Stimulated activated CD8-positive, alpha-beta memory T cell treated with anti-CD3 and anti-CD28 coated beads, Interleukin-7, amount 100 ng/mL, for 1 hour (primary cell): ENCODE measurements around the gene MAN2A2.
"Not testable (repeated sequence)": the region's sequence is repeated elsewhere in the genome, so short reads cannot be mapped to it uniquely, and the experiment has no call there.

ENCODE experiments used
- DNase-seq, 2 donors: peaks; one replicate each; pipeline ENCODE4 v3.0.0-alpha.2; 2020; ENCODE audit warnings: low read depth in 2 of 2

Gene MAN2A2

DNA sequence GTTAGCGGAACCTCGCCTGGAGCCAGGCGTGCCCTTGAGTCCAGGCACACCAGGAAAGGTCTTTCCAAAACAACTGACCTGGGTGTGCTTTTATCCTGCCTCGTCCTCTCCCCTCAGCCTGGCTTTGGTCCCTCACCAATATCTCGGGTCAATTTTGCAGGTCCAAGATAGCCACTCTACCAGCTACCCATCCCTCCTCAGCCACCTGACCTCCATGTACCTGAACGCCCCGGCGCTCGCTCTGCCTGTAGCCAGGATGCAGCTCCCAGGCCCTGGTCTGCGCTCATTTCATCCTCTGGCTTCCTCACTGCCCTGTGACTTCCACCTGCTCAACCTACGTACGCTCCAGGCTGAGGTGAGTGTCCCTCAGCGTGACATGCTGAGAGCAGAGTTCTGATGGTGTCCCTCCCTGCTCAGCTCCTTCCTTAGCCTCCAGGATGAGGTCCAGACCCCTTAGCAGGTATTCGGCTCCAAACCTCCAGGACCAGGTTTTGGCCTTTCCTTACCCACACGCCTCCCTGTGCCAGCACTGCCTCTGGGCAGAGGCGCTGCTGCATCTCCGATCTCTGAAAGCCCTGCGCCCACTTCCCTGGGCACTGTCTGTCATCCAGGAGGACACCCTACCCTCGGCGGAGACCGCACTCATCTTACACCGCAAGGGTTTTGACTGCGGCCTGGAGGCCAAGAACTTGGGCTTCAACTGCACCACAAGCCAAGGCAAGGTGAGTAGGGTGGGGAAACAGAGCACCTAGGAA is 15.1 kb downstream of the MAN2A2 start:
- DNase-seq = no peak

DNA sequence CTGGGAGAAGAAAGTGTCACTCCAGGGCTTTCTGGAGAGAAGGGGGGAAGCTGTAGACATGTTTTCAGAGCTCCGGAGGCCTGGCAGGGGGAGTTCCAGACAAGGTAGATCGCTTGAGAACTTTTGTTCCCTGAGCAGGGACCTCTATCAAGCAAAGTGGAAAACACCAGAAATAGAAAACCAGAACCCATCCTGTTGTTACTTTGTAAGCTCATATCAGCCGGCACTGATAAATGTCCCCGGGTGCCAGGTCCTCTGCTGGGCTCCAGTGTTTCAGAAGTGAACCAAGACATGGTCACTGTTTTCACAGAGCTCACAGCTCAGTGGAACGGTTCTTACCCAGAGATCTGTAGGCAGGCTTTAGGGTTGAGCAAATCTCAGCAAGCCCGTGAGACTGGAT is 15.7 kb downstream of the MAN2A2 start:
- DNase-seq = no peak

DNA sequence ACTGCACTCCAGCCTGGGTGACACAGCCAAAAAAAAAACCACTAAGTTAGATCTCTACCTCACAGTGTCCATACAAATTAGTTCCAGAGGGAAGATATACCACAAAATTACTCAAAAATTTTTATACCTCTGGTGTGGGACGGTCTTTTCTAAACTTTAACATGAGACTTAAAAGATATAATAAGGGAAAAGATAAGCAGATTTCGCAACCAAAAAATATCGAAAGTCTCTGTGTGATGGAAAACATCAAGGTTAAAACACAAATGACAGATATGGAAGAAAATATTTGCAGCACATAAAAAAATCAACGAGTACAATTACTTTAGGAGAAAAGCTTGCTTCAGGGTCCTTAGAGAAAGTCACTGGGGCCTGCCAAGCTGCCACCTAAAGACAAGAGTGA is 18.8 kb downstream of the MAN2A2 start:
- DNase-seq = no peak

DNA sequence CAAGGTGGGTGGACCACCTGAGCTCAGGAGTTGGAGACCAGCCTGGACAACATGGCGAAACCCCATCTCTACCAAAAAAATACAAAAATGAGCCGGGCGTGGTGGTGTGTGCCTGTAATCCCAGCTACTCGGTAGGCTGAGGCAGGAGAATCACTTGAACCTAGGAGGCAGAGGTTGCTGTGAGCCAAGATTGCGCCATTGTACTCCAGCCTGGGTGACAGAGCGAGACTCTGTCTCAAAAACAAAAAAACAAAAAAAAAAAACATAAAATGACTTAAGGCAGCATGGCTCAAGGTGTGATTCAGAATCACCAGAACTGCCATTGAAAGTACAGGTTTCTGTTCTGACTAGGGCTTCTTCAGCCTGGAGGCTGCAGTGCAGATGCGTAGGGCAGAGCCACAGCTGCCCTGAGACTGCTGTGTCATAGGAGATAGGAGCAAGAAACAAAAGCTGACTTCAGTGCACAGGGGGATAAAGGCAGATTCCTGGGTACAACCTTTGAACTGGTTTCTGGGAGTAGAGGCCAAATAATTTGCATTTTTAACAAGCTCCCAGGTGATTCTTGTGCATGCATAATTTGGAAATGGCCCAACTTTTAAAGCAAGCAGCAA is 19.7 kb downstream of the MAN2A2 start:
- not testable (repeated sequence) for DNase-seq

DNA sequence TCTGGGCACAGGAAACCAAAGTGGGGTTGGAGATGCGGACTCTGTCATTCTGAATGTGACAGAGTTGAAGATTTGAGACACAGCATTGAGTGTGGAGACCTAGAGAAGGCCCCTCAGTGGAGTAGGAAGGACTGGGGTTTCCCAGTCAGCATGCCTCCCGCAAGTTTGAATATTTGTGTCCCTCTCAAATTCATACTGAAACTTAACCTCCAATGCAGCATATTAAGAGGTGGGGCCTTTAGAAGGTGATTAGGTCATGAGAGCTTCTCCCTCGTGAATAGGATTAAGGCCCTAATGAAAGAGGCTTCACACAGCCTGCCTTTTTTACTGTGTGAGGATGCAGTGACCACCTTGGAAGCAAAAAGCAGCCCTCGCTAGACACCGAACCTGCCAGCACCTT is 21.3 kb downstream of the MAN2A2 start:
- DNase-seq = no peak

DNA sequence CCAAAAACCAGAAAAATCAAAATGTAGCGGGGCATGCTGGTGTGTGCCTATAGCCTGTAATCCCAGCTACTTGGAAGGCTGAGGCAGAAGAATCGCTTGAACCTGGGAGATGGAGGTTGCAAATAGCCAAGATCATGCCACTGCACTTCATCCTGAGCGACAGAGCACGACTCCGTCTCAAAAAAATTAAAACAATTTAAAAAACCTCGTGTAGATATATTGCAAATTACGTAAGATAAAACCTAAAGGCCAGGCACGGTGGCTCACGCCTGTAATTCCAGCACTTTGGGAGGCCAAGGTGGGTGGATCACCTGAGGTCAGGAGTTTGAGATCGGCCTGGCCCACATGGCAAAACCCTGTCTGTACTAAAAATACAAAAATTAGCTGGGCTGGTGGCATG is 23.7 kb downstream of the MAN2A2 start:
- not testable (repeated sequence) for DNase-seq

DNA sequence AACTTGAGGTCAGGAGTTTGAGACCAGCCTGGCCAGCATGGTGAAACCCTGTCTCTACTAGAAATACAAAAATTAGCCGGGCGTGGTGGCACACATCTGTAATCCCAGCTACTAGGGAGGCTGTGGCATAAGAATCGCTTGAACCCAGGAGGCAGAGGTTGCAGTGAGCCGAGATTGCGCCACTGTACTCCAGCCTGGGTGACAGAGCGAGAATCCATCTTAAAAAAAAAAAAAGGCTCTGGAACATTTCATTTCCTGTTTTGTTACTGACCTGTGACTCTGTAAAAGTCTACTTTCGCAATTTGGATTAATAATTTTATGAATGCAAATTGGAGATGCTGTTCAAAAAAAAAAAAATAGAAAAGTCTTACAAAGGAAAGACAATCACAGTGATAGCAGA is 25.0 kb downstream of the MAN2A2 start:
- not testable (repeated sequence) for DNase-seq

DNA sequence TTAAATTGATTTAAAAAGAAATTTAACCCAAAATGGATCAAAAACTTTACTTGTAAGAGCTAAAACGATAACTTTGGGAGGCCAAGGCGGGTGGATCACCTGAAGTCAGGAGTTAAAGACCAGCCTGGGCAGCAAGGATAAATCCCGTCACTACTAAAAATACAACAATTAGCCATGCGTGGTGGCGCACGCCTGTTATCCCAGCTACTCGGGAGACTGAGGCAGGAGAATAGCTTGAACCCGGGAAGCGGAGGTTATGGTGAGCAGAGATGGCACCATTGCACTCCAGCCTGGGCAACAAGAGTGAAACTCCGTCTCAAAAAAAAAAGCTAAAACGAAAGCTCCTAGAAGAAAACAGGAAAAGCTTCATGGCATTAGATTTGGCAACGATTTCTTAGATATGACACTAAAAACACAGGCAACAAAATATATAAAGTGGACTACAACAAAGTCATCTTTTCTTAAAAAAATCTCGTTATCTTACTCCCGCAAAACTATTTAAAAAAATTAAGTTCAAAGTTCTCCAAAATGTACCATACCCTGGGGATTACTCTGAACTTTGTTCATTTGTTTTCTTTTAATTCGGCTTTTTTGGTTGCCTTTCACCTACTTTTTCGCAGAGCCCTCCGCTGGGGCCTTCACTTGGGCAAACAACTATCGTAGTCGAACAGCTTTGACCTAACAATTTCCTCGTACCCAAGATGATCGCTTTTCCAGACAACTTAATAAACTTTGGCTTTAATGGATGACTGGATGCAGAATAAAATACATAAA is 26.3 kb downstream of the MAN2A2 start:
- no peak for DNase-seq

DNA sequence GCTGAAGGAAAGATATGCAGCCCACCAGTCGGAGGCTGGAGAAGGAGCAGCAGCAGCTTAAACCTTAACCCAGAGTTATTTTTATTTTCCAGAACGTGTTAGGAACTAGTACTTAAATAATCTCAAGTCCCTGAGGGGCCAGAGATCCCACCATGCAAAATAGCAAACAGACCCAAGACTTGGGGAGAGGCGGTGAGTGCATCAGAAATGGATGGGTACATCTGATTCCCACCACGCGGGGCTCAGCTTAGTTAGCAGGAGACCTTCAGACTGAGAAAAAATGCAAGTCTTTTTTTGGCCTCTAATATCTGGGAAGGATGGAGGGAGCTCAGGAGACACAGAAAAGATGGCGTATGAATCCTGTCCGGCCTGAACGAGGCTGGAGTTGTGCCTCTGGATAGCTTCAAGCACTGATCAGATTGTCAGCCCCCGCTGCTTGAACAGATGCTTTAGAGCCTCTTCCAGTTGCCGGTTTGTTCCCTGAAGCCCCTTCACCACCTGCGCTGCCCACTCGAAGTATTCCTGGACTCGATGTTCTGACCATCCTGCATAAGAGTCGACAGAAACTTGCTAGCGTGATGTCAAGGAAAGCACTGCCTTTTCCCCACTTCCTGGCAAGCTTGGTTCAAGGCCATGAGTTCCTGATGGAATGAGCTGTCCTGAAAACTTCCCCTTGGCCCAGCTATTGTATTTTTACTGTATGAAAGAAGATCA is 27.9 kb downstream of the MAN2A2 start:
- DNase-seq = no peak

DNA sequence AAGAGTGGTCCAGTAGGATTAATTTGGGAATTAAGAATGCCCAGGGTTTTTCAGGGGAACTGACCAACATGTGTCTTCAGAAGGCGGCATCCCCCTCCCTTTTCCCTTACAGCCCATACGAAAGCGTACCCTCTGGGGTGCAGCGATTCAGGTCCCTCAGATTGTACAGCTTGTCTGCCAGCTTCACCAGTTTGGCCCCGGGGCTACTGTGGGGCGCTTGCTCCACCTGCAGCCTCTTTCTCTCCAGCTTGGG is 28.4 kb downstream of the MAN2A2 start:
- DNase-seq = no peak

DNA sequence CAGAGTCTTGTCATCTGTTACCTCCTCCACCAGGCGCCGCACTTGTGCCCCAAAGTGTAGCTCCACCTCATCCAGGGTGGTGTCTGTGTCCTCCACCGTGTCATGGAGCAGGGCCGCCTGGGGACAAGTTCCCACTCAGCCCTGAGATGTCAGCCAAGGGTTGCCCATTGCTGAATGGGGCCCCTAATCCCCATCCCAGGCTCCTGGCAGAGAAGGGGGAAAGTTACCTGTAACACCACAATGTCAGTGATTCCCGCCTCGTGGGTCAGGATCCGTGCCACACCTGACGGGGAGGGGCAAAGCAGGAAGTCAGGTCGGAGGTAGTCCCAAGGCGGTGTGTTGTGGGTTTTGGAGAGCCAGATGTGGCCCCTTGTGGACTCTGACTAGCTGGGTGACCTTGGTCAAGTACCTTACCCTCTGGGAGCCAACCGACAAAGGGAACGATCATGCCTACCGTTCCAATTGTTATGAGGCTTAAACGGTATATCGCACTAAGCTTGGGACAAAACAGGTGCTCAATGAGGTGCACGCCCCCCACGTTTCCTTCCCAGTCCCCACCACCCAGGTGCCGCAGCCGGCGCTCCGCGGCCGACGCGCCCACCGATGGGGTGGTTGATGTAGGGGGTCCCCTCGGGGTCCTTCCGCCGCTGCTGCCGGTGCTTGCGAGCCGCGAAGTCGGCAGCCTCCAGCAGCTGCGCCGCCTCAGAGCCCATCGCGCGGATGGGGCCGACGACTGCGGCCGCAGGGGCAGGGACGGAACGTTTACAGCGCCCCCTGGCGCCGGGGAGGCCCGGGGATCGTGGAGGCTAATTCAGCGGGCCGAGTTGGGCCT is 28.9 kb downstream of the MAN2A2 start, which contains the start of gene HDDC3:
Gene HDDC3 (minus strand): TSS at position 722 of the 832 bp plus-strand sequence. CDS start 9 bp downstream, at position 713.
- peak; percentile 79 to 89 for DNase-seq

DNA sequence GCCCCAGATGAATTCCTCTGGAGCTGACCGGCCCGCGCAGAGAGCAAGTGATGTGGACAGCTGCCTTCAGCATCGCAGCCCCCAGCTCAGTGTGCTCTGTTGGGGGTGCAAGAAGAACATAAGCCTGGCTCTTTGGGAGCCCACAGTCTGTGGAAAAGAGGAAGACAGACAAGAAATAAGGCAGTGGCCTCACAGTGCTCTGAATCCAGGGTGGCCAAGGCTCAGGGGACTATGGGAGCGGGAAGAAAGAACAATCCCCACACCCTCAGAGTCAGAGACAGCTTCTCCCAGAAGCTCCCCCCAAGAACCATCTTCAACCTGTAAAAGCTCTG is 29.5 kb downstream of the MAN2A2 start:
- DNase-seq = no peak

DNA sequence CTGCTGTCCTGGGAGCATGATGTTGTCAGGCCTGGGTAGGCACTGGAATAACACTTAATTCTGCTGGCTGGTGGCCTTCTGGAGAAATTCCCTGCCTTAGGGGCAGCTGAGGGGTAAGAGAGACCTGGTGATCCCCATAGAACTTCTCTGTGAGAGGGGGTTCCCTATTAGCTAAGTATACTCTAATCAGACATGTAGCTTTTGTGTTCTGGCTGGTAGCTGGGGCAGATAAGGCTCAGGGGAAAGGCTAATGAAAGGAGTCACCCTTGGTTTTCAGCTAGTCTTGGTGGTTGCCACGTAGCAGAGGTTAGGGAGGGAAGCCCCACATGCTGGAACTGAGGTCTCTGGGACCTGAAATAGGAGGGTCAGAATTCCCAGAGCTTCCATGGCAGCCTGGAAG is 30.2 kb downstream of the MAN2A2 start:
- DNase-seq = no peak

DNA sequence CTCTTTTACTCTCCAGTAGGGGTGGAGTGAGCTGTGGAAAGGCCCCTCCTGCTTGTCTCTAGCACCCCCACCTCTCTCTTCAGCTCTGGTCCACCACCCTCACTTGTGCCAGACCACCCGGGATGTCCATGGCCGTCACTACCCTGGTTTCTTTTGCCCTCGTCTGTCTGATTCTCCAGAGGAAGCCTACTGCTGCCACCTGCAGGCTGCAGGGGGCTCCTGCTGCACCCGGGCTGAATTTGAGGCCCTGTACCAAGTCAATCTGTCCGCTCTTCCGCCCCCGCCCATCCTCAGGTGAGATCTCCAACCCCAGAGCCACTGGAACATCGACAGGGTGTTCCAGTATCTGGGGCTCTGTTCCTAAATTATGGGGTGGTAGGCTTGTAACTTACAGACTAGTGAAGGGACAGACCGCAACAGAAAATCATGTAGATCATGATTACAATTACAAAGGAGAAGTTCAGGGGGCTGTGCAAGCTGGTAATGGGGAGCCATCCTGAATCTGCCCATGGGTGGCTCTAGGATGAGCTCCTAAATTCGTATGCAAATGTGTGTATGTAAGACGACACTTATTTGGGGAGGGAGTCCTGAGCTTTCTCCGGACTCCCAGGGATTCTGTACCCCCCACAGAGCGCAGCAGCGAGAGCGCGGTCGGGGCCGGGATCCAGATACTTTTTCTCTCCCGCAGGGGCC is 31.3 kb downstream of the MAN2A2 start:
- DNase-seq = peak; percentile 49 to 67

DNA sequence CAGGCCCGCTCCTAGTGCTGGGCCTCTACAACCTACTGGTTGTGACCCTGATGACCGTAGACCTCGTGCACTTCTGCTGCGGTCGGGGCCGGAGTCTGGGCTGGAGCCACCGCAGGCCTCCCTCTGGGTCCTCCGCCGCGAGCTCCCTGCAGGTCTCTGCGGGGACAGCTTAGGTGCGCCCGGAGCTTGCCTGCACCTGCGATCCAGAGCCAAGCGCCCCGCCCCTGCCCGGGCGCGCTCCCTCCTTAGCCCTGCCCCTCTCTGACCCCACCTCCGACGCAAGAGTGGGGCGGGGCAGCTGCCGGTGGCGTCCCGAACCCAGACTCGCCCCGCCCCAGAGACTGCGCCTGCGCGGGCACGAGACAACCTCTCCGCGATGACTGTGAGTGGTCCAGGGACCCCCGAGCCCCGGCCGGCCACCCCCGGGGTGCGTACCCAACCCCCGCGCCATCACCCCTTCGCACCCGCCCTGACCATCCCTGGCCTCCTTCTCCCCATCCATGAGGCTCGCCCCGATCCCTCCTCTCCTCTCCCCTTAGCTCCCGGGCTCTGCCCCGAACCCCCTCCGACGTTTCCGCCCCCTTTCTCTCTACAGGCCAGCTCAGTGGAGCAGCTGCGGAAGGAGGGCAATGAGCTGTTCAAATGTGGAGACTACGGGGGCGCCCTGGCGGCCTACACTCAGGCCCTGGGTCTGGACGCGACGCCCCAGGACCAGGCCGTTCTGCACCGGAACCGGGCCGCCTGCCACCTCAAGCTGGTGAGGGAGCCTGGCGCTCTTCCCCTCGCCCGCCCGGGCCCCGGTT is 32.0 kb downstream of the MAN2A2 start, which contains the start of gene UNC45A:
Gene UNC45A (plus strand): TSS at position 337 of the 803 bp plus-strand sequence. CDS start 40 bp downstream, at position 377.
- peak; percentile 90 to 96 for DNase-seq

DNA sequence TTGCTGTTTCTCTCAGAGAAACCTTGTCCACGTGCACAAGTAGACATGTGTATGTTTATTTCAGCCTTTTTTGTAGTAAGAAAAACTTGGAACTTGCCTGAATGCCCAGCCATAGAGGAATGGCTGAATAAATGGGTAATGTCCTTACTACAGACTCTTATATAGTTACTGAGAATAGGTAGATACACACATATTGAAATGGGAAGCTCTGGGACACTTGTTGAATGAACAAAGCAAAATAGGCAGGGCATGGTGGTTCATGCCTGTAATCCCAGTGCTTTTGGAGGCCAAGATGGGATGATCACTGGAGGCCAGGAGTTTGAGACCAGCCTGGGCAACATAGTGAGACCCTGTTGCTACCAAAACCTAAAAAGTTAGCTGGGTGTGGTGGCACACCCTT is 33.7 kb downstream of the MAN2A2 start:
- no peak for DNase-seq

DNA sequence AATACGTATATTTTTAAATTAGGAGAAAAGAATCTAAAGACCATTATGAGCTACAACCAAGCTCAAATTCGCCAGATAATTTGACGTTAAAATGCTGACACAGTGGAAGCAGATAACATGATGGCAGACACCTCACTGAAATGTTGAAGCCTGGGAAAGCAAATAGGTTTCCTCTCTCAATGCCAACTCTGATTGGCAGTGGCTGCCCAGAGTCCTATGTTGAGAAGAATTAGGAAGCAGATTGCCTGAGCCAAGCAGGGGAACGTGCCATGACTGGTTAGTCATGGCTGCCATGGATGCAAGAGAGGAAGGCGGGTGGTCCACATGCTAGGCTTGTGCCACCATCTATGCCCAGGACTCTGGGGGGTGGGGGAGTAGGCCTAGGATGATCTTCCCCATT is 35.2 kb downstream of the MAN2A2 start:
- DNase-seq = no peak

DNA sequence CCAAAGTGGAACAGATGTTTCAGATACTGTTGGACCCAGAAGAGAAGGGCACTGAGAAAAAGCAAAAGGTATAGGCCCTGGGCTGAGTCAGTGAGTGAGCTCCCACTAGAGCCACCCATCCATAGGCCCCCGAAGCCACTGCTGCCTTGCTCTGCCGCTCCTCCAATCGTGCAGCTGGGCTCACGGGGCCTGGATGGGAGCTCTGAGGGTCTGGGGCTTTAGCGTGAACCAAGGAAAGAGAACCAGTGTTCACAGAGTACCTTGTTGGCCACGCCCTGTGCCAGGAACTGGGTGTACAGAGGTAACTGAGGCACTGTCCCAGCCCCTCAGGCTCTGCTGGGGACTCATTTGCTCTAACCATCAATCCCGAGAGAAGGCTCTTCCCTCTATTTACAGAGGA is 36.7 kb downstream of the MAN2A2 start:
- DNase-seq = no peak

DNA sequence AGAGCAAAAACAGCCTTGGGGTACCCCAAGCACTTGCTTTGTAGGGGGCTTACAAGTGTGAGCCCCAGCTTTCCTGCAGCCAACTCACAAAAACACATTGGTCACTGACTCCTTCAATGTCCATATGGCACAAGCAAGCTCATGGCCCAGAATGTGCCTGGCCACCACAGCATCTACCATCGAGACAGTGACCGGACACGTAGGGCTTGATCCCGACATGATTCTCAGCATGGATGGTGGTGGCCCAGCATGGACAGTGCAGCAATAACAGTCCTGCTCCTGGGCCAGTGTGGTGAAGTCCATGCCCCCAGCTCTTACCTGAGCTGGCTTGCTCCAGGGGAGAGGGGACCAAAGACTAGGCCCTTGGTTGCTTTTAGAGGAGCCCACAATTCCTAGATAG is 37.9 kb downstream of the MAN2A2 start:
- no peak for DNase-seq
